HG03558 (cell line): ENCODE results near the gene PPP1R3E.

Source experiments
- ATAC-seq: cut with Tn5 transposase; IDR thresholded peaks from one replicate; pipeline ENCODE4 v1.9.1; 2021; ENCODE audit warnings: moderate number of reproducible peaks; ENCODE audit not compliant: unreplicated experiment; ENCODE audit errors: extremely low read depth

Gene PPP1R3E

GRCh38 chr14:23252420-23253333 lies 50.0 kb downstream of the PPP1R3E start:
- ATAC-seq, result no peak

GRCh38 chr14:23252006-23252405 lies 50.7 kb downstream of the PPP1R3E start:
- no peak for ATAC-seq

GRCh38 chr14:23249824-23250223 lies 52.8 kb downstream of the PPP1R3E start:
- no peak for ATAC-seq

GRCh38 chr14:23248601-23249000 lies 54.1 kb downstream of the PPP1R3E start:
- ATAC-seq, result no peak
